HepG2 (cell line): ENCODE data around the gene PELI1. TPM values are rescaled to one million over a fixed set of nuclear protein-coding genes. Genes with fewer than 3 reads are reported as not detected.

Experiments used
- ATAC-seq: fragments of 200-7000 bp; cut with Tn5 transposase; 3 replicates; pipeline ENCODE4 v1.9.1; 2020; ENCODE audit warnings: mild to moderate bottlenecking, moderate library complexity
- BruUV-seq: library from RNA; stranded (reverse); fragments of 400-500 nt; replicated peaks from 2 replicates; lab custom pipeline; 2021; lab: Mats Ljungman, UMichigan
- CTCF ChIA-PET: fragments of 300-600 bp; formaldehyde crosslinking; extraction: SDS; loops from one replicate; lab custom pipeline; 2021; ENCODE audit warnings: low total read pairs, inconsistent platforms, low intra/inter-chr PET ratio; lab: Yijun Ruan, JAX
- POLR2A ChIA-PET: fragments of 350-600 bp; sonication (Branson Sonifier 250); formaldehyde crosslinking; loops from one replicate; lab custom pipeline; 2020; ENCODE audit warnings: antibody characterized with exemption, inconsistent platforms; lab: Yijun Ruan, JAX
- DNase-seq: peaks from one replicate; pipeline ENCODE4 v3.0.0-alpha.2; 2015; ENCODE audit warnings: low spot score
- FAIRE-seq: peaks from 3 replicates; lab custom pipeline; 2011; peaks lifted over from hg19 to GRCh38; lab: Jason Lieb, UNC
- H2AFZ ChIP-seq: one replicate; pipeline ENCODE4 v1.6.1; 2011; ENCODE audit warnings: low read length, inconsistent platforms
- H3K27ac ChIP-seq: fragments of 300-600 bp; 3 replicates; pipeline ENCODE4 v1.8.0; 2011; ENCODE audit warnings: mixed run types, mild to moderate bottlenecking, mixed read lengths, low read length, inconsistent platforms; ENCODE audit not compliant: insufficient read depth; ENCODE audit errors: extremely low read length
- H3K27me3 ChIP-seq, 2 experiments: fragments of 200-600 bp in 1 of 2; 2 replicates in 1 of 2; 3 replicates in 1 of 2; pipeline versions ENCODE4 v1.6.0 to v1.8.0; 2011; ENCODE audit warnings: low read length in 2 of 2, mild to moderate bottlenecking in 2 of 2, moderate library complexity in 2 of 2, inconsistent platforms in 1 of 2; ENCODE audit not compliant: insufficient read depth in 2 of 2, control insufficient read depth in 1 of 2
- H3K36me3 ChIP-seq, 2 experiments: fragments of 200-600 bp in 1 of 2; replicated peaks in 1 of 2; 2 replicates in 1 of 2; 3 replicates in 1 of 2; pipeline versions ENCODE4 v1.5.1 to v1.8.0; 2011; ENCODE audit warnings: low read length in 2 of 2, inconsistent platforms in 1 of 2; ENCODE audit not compliant: insufficient read depth in 2 of 2, control insufficient read depth in 1 of 2
- H3K4me1 ChIP-seq: 2 replicates; pipeline ENCODE4 v1.5.1; 2012; ENCODE audit warnings: low read length, inconsistent platforms; ENCODE audit not compliant: insufficient read depth
- H3K4me2 ChIP-seq: 2 replicates; pipeline ENCODE4 v1.6.0; 2011; ENCODE audit warnings: low read depth, low read length, inconsistent platforms
- H3K4me3 ChIP-seq, 3 experiments: fragments of 200-600 bp in 1 of 3; sonication (generic), shearing (Covaris generic) in 1 of 3; replicated peaks in 1 of 3; 2 replicates each; pipeline ENCODE4 v1.5.1; 2011 to 2016; ENCODE audit warnings: low read length in 3 of 3, inconsistent platforms in 2 of 3, low read depth in 2 of 3, mild to moderate bottlenecking in 2 of 3, control low read depth in 1 of 3, mixed read lengths in 1 of 3; ENCODE audit not compliant: insufficient read depth in 1 of 3
- H3K79me2 ChIP-seq: one replicate; pipeline ENCODE4 v1.6.1; 2011; ENCODE audit warnings: low read length, inconsistent platforms; ENCODE audit not compliant: insufficient read depth
- H3K9ac ChIP-seq: 2 replicates; pipeline ENCODE4 v1.6.0; 2011; ENCODE audit warnings: mild to moderate bottlenecking, low read depth, low read length, inconsistent platforms; ENCODE audit not compliant: insufficient read depth
- H3K9me3 ChIP-seq: 2 replicates; pipeline ENCODE4 v1.5.1; 2012; ENCODE audit warnings: mild to moderate bottlenecking, low read length
- H4K20me1 ChIP-seq: 2 replicates; pipeline ENCODE4 v1.6.0; 2011; ENCODE audit warnings: inconsistent platforms, mild to moderate bottlenecking, low read length, moderate library complexity; ENCODE audit not compliant: insufficient read depth
- DR1 ChIP-seq: sonication (generic); formaldehyde crosslinking; IDR thresholded peaks from 2 replicates; pipeline ENCODE4 v1.8.0; 2021; ENCODE audit warnings: mild to moderate bottlenecking, missing genetic modification reagents, inconsistent platforms
- ETV5 ChIP-seq: IDR thresholded peaks from 2 replicates; pipeline ENCODE4 v1.6.1; 2018; ENCODE audit warnings: missing biosample characterization, missing genetic modification reagents, inconsistent platforms, borderline replicate concordance
- HHEX ChIP-seq: IDR thresholded peaks from 2 replicates; pipeline ENCODE4 v1.6.1; 2016; ENCODE audit warnings: control low read depth
- KMT2A ChIP-seq: sonication (generic); formaldehyde crosslinking; IDR thresholded peaks from 2 replicates; pipeline ENCODE4 v1.4.0; 2020; ENCODE audit warnings: missing genetic modification reagents
- KMT2B ChIP-seq: IDR thresholded peaks from 2 replicates; pipeline ENCODE4 v1.6.1; 2016; ENCODE audit warnings: missing genetic modification reagents, missing compliant biosample characterization
- RBFOX2 ChIP-seq: fragments of 200-400 bp; formaldehyde crosslinking; IDR thresholded peaks from 2 replicates; pipeline ENCODE4 v1.6.1; 2017; ENCODE audit warnings: low read depth, mild to moderate bottlenecking, low read length
- ZFP1 ChIP-seq: IDR thresholded peaks from 2 replicates; pipeline ENCODE4 v1.6.1; 2016
- ZFY ChIP-seq: sonication (generic); formaldehyde crosslinking; IDR thresholded peaks from 2 replicates; pipeline ENCODE4 v1.4.0; 2020; ENCODE audit warnings: missing genetic modification reagents
- ZMYM2 ChIP-seq: sonication (generic); formaldehyde crosslinking; IDR thresholded peaks from 2 replicates; pipeline ENCODE4 v1.8.0; 2022; ENCODE audit warnings: mild to moderate bottlenecking, missing genetic modification reagents
- ZNF124 ChIP-seq: sonication (generic); formaldehyde crosslinking; IDR thresholded peaks from 2 replicates; pipeline ENCODE4 v1.4.0; 2020; ENCODE audit warnings: missing genetic modification reagents
- ZNF136 ChIP-seq: sonication (generic); formaldehyde crosslinking; IDR thresholded peaks from 2 replicates; pipeline ENCODE4 v1.8.1; 2022; ENCODE audit warnings: low read depth, mild to moderate bottlenecking, moderate library complexity, missing genetic modification reagents
- ZNF264 ChIP-seq: sonication (generic); formaldehyde crosslinking; IDR thresholded peaks from 2 replicates; pipeline ENCODE4 v1.4.0; 2020; ENCODE audit warnings: missing genetic modification reagents
- ZNF274 ChIP-seq: sonication (generic); formaldehyde crosslinking; IDR thresholded peaks from 2 replicates; pipeline ENCODE4 v1.5.1; 2020; ENCODE audit warnings: mild to moderate bottlenecking, missing genetic modification reagents
- ZNF431 ChIP-seq: sonication (generic); formaldehyde crosslinking; IDR thresholded peaks from 2 replicates; pipeline ENCODE4 v1.9.0; 2022; ENCODE audit warnings: missing genetic modification reagents, low read depth, mild to moderate bottlenecking, borderline replicate concordance
- ZNF598 ChIP-seq: sonication (generic); formaldehyde crosslinking; IDR thresholded peaks from 2 replicates; pipeline ENCODE4 v1.5.1; 2020; ENCODE audit warnings: mild to moderate bottlenecking, missing genetic modification reagents, borderline replicate concordance
- WGBS: methylation state at CpG from one replicate; pipeline ENCODE4 v1.1.6; 2017; ENCODE audit warnings: low lambda C conversion rate; 5-methylcytosine and 5-hydroxymethylcytosine counted together
- in situ Hi-C: cut with HindIII; loops from 2 replicates; pipeline ENCODE4 v1.10.0; 2017; ENCODE audit warnings: low pct_unique_long_range_greater_than_20kb; ENCODE audit not compliant: extremely low pct_ligation_motif_present
- intact Hi-C: fragments of 100-400 bp; cut with micrococcal nuclease; formaldehyde crosslinking; loops from one replicate; pipeline ENCODE4 v1.10.0; 2022; ENCODE audit not compliant: unreplicated experiment
- polyA plus RNA-seq, 8 experiments: library from polyadenylated mRNA; depleted of rRNA in 3 of 8; stranded (reverse) in 7 of 8; unstranded in 1 of 8; fragments of >200 nt; fragmentation: Illumina TruSeq in 4 of 8; extraction: Trizol in 4 of 8; gene quantifications; 2 replicates each; pipeline versions ENCODE4 v1.2.1 to v1.2.3, GENCODE V29; 2011 to 2016; ENCODE audit warnings: low read depth in 4 of 8, missing spikeins in 1 of 8, mixed read lengths in 1 of 8; ENCODE audit not compliant: insufficient read depth in 1 of 8
- total RNA-seq, 5 experiments: library from RNA; depleted of rRNA; stranded (reverse); fragments of >200 nt; fragmentation: Illumina TruSeq; extraction: Trizol; gene quantifications; 2 replicates each; pipeline ENCODE4 v1.2.3, GENCODE V29; 2016; ENCODE audit warnings: low read depth in 1 of 5
- TF ChIP-seq, protein P1 (sequence below): sonication (generic); formaldehyde crosslinking; IDR thresholded peaks from 2 replicates; pipeline ENCODE4 v1.4.0; 2020; ENCODE audit warnings: missing genetic modification reagents, mild to moderate bottlenecking, borderline replicate concordance

PELI1 gene
- total and polyA plus RNA-seq, 2 of the 13 experiments (the other 11 are each of a cell fraction or from before 2014, with no cell fraction given): 12.5 to 16.2 TPM

DNA sequence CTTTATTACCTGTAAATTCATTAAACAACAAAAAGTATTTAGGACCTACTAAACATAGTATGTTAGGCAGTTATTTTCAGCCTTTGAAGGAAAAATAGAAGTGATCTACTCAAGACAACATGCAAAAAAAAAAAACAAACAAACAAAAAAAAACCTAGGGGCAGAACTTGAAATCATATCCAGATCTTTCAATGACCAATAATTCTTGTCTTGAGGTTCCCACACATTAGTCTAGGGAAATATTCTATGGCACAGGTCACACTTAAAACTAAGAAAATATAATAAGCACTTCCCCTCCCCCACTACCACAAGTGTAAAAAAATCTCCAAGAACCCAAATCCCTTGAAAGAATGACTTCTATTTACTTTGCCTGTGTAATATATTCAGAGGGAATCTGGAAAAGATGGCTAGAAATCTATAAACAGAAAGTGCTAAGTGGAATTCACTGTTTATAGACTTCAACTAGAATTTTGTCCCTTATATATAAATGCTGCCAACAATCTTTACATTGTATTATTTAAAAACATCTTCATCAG, 3.5 kb downstream of the PELI1 start:
- no peak for ATAC-seq
- intact Hi-C loops (loop anchor here (5.0 kb wide), 2 partner anchors 33 to 118 kb away; no protein-coding TSS in a partner anchor), in situ Hi-C loops (no loop called here)
- Histone ChIP-seq H4K20me1 (peaks cover 3% of the 10 kb centered on the region; the same call in 1 of the 2 replicates), H3K9me3 (no peaks in the 10 kb centered on the region), H3K36me3 (peaks cover 4 to 7% of the 10 kb centered on the region in 2 experiments; a peak in 2 of 5 replicates), H3K27ac (no peak overlapping the region), H3K9ac (no peak overlapping the region), H3K79me2 (peaks cover 79% of the 10 kb centered on the region), H3K4me3 (no peak overlapping the region), H2AFZ (no peak overlapping the region), H3K4me2 (peak overlapping the region; percentile 25), H3K4me1 (peaks cover 46% of the 10 kb centered on the region), H3K27me3 (no peaks in the 10 kb centered on the region; a peak in 1 of 5 replicates)
- FAIRE-seq: no peak
- no peak for TF ChIP-seq ETV5 (CRISPR knock-in tag)
- 0 out of 2 replicates have a peak, but pooled peaks have one; percentile 14 for TF ChIP-seq RBFOX2
- TF ChIP-seq ZFP1 (CRISPR knock-in tag): no peak
- no peak for TF ChIP-seq ZNF136 (CRISPR knock-in tag)
- no peak for TF ChIP-seq HHEX
- no peak for TF ChIP-seq KMT2B (CRISPR knock-in tag)
- no TSS peak for BruUV-seq
- CTCF ChIA-PET: no interaction called here
- DNase-seq: no peak
- POLR2A ChIA-PET: no interaction called here

GRCh38 chr2:64139956-64140355, 4.3 kb downstream of the PELI1 start:
- H4K20me1 ChIP-seq: peaks cover 3% of the 10 kb centered on the region; the same call in 1 of the 2 replicates
- ATAC-seq: no peak
- CTCF ChIA-PET: no interaction called here
- no peak overlapping the region for H3K27ac ChIP-seq
- POLR2A ChIA-PET: no interaction called here
- no peak overlapping the region for H3K9ac ChIP-seq
- 98% methylated on average over 2 of the region's 2 CpGs for WGBS
- H3K4me3 ChIP-seq: no peak overlapping the region
- H2AFZ ChIP-seq: no peak overlapping the region
- in situ Hi-C loops: no loop called here
- H3K36me3 ChIP-seq: peaks cover 4 to 7% of the 10 kb centered on the region in 2 experiments; a peak in 2 of 5 replicates
- no TSS peak for BruUV-seq
- H3K4me2 ChIP-seq: no peak overlapping the region
- H3K27me3 ChIP-seq: no peaks in the 10 kb centered on the region; a peak in 1 of 5 replicates
- FAIRE-seq: no peak
- peaks cover 38% of the 10 kb centered on the region for H3K4me1 ChIP-seq
- no peak for DNase-seq
- intact Hi-C loops: loop anchor here (5.0 kb wide), 2 partner anchors 33 to 118 kb away; no protein-coding TSS in a partner anchor
- no peaks in the 10 kb centered on the region for H3K9me3 ChIP-seq
- H3K79me2 ChIP-seq: peaks cover 86% of the 10 kb centered on the region
- TF ChIP-seq KMT2A: no peak
- TF ChIP-seq, protein P1, sequence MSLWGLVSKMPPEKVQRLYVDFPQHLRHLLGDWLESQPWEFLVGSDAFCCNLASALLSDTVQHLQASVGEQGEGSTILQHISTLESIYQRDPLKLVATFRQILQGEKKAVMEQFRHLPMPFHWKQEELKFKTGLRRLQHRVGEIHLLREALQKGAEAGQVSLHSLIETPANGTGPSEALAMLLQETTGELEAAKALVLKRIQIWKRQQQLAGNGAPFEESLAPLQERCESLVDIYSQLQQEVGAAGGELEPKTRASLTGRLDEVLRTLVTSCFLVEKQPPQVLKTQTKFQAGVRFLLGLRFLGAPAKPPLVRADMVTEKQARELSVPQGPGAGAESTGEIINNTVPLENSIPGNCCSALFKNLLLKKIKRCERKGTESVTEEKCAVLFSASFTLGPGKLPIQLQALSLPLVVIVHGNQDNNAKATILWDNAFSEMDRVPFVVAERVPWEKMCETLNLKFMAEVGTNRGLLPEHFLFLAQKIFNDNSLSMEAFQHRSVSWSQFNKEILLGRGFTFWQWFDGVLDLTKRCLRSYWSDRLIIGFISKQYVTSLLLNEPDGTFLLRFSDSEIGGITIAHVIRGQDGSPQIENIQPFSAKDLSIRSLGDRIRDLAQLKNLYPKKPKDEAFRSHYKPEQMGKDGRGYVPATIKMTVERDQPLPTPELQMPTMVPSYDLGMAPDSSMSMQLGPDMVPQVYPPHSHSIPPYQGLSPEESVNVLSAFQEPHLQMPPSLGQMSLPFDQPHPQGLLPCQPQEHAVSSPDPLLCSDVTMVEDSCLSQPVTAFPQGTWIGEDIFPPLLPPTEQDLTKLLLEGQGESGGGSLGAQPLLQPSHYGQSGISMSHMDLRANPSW: no peak
- no peak for TF ChIP-seq ZNF431 (CRISPR knock-in tag)
- TF ChIP-seq ZFY (CRISPR knock-in tag): no peak
- no peak for TF ChIP-seq ZNF124 (CRISPR knock-in tag)
- no peak for TF ChIP-seq ZMYM2 (CRISPR knock-in tag)
- no peak for TF ChIP-seq ZNF264 (CRISPR knock-in tag)
- TF ChIP-seq ZNF598 (CRISPR knock-in tag): no peak
- no peak for TF ChIP-seq DR1 (CRISPR knock-in tag)
- TF ChIP-seq ZNF274: no peak
